GM19372 (cell line): Measurements from ENCODE around the gene ZNF559.
"Not testable (repeated sequence)": the region's sequence is repeated elsewhere in the genome, so short reads cannot be mapped to it uniquely, and the experiment has no call there.

Experiments used
- ATAC-seq: cut with Tn5 transposase; IDR thresholded peaks from one replicate; pipeline ENCODE4 v1.9.1; 2021; ENCODE audit warnings: mild to moderate bottlenecking, low read depth, moderate library complexity; ENCODE audit not compliant: unreplicated experiment

ZNF559 gene

DNA sequence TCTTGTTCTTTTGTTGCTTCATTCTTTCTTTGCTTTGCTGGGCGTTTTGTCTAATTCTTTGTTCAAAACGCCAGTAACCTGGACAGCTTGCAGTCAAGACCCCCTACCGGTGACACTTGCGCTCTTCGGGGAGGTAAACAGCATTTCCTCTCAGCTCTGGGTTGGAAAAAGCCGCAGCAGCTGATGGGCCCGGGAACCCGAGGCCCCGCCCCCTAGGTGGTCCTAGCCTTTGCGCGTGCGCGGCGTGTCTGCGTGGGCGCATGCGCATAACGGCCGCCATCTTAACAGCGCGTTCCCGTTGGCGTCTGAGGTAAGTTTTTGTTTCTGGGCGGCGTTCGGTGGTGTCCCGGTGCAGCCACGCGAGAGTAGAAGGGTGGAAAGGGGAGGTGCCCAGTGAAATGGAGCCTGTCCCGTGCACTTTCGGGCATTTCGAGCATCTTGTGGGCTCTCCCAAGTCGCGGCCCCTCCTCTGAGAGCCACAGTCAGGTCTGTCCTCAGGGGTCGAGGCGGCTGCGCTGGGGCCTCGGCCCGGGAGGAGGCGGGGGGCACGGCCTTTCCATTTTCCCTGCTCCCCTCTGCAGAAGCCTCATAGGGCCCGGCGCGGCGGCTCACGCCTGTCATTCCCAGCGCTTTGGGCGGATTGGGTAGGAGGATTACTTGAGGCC lies at the start of gene ZNF559:
Gene ZNF559 (plus strand): TSS at position 261 of the 665 bp plus-strand sequence. CDS start 14,371 bp downstream, outside the sequence.
- ATAC-seq, result peak; percentile 96

DNA sequence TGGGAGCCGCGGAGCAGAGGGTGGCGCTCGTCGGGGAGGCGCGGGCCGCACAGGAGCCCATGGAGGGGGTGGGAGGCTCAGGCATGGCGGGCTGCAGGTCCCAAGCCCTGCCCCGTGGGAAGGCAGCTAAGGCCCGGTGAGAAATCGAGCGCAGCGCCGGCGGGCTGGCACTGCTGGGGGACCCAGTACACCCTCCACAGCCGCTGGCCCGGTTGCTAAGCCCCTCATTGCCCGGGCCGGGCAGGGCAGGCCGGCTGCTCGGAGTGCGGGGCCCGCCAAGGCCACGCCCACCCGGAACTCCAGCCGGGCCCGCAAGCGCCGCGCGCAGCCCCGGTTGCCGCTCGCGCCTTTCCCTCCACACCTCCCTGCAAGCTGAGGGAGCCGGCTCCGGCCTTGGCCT lies 40.5 kb upstream of the ZNF559 start:
- not testable (repeated sequence) for ATAC-seq

DNA sequence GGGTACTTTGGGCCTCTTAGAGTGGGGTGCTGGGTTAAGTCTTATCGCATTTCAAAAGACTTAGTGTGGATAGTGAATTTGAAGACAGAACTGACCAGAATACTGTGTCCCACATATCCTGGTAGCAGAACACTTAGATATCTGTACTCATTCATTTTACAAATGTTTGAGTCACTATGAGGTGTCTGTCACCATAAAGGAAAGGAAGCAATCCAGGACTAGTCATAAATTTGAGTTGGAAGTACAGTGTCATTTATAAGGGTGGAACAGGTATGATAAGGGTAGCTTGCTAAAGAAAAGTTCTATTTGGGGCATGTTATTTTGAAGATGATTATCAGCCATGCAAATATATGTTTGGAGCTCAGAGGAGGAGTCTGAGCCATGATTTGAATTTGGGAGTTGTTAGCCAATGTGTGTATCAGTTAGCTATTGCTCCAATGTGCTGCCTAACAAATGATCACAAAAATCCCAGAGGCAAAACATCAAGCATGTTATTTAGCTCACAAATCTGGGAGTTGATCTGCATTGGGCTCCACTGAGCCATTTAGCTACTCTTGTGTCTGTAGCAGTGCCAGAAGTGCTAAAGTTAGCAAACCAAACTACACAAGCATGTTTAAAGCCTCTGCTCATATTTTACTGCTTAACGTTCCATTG lies 34.6 kb upstream of the ZNF559 start:
- no peak for ATAC-seq

- ATAC-seq, result no peak
Measured at GRCh38 chr19:9295411-9295849, 28.5 kb upstream of the ZNF559 start.

- no peak for ATAC-seq
Measured at GRCh38 chr19:9296336-9296735, 27.6 kb upstream of the ZNF559 start.

GRCh38 chr19:9306443-9306842 lies 17.5 kb upstream of the ZNF559 start:
- no peak for ATAC-seq

- ATAC-seq, result no peak
Measured at GRCh38 chr19:9308091-9308770, 15.7 kb upstream of the ZNF559 start.

- peak; percentile 89 for ATAC-seq
Measured at GRCh38 chr19:9309139-9309973, 14.6 kb upstream of the ZNF559 start, which contains the start of gene ZNF699. ZNF699 (minus strand) TSS chr19:9309838; CDS start chr19:9305119, 4,719 bp downstream.

DNA sequence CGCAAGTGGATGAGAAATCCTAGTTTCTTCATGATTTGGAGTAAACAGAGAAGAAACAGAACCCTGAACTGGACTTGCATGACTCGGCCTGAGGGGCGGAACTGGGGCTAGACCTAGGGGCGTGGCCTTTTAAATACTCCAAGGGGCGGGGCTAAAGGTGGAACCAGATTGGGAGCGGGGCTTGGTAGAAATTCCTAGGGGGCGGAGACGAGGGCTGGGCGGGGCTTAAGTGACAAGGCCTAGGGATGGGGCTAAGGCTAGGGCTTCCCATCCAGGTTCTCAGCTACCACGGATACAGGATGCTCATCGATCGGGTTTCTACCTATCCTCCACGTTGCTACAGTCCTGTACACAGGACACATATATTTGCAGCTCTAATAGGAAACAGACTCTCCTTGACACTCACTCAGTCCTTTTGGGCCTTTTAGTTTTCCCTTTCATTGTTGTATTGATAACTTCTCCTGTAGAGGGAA lies 14.0 kb upstream of the ZNF559 start:
- ATAC-seq, result peak; percentile 61

- no peak for ATAC-seq
Measured at GRCh38 chr19:9313756-9314155, 10.2 kb upstream of the ZNF559 start.

GRCh38 chr19:9321338-9321737 lies 2.6 kb upstream of the ZNF559 start:
- ATAC-seq, result no peak

- ATAC-seq, result not testable (repeated sequence)
Measured at GRCh38 chr19:9321756-9322155, 2.2 kb upstream of the ZNF559 start.

- ATAC-seq, result not testable (repeated sequence)
Measured at GRCh38 chr19:9322201-9322600, 1.8 kb upstream of the ZNF559 start.

GRCh38 chr19:9323557-9323918 lies 441 bp upstream of the ZNF559 start:
- no peak for ATAC-seq

GRCh38 chr19:9324584-9324962 lies 594 bp downstream of the ZNF559 start:
- no peak for ATAC-seq

DNA sequence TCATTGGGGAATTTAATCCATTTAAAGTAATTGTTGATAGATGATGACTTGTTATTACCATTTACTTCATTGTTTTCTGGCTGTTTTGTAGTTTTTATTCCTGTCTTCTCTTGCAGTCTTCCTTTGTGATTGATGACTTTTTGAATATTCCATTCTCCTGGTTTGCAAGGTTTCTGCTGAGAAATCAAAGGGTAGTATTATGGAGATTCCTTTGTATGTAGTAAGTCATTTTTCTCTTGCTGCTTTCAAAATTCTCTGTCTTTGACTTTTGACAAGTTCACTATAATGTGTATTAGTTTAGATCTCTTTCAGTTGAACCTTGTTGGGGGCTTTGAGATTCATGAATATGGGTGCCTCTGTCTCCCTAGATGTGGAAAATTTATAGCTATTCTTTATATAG lies 6.0 kb downstream of the ZNF559 start:
- ATAC-seq, result no peak

DNA sequence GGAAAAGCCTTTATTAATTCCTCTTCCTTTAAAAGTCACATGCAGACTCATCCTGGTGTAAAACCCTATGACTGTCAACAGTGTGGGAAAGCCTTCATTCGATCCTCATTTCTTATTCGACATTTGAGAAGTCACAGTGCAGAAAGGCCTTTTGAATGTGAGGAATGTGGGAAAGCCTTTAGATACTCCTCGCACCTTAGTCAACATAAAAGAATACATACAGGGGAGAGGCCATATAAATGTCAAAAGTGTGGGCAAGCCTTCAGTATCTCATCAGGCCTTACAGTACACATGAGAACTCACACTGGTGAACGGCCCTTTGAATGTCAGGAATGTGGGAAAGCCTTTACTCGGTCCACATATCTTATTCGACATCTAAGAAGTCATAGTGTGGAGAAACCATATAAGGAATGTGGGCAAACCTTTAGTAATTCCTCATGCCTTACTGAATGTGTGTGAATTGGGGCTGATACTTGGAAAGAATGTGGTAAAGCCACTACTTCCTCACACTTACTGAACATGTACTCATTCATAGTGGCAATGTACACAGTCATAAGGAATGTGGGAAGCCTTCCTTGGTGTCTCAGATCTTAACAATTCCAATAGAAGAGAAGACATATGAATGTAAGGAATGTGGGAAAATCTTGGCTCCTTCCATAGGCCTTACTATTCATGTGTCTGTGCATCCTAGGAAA lies 18.8 kb downstream of the ZNF559 start:
- no peak for ATAC-seq

- ATAC-seq, result no peak
Measured at GRCh38 chr19:9345005-9345404, 21.0 kb downstream of the ZNF559 start.

- ATAC-seq, result no peak
Measured at GRCh38 chr19:9348253-9348652, 24.3 kb downstream of the ZNF559 start.

DNA sequence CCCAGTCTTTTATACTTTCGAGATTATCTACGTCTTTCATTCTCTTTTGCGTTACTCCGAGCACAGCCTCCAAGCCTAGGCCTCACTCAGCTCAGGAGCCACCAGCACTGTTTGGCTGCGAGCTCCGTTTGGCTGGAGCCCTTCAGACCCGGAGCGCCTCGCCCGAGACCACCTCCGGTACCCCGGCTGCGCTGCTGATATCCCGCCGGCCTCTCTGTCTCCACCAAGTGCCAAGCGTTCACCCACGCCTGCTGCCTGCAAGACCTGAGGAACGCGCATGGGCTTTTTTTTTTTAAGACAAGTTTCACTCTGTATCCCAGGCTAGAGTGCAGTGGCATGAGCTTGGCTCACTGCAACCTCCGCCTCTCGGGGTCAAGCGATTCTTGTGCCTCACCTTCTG lies 24.7 kb downstream of the ZNF559 start:
- ATAC-seq, result no peak
